ENCODE measurements around the gene PPP1R14C. TPM values are rescaled to one million over a fixed set of nuclear protein-coding genes. Genes with fewer than 3 reads are reported as not detected.

PPP1R14C gene
- total and polyA plus RNA-seq, 10 of the 15 experiments (the other 5 are each of a cell fraction or from before 2014, with no cell fraction given): 0.07 to 1.6 (median 0.13) TPM; not detected in 4

DNA sequence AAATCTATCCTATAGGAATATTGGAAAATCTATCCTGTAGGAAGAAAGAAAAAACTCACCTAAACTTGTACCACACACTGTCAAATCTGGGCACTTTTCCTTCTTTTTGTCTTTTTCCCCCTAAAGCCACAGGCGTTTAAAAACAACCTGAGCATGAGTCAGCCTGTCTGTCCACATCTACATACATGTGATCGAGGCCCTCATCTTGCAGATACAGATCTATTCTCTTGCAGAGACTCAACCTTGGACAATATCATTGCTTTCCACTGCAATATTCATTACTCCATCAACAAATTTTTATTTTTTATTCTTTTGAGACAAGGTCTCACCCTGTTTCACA, 130.1 kb downstream of the PPP1R14C start:
- CTCF ChIA-PET: interaction anchor here (1.7 kb wide), 1 partner anchor 192 kb away, joined by 5 read pairs; no protein-coding TSS in a partner anchor
- no peak for FAIRE-seq

More for the DNA sequence above, 130.1 kb downstream of the PPP1R14C start:
- BruUV-seq (replicated peaks): no TSS peak
- intact Hi-C loops (cut with micrococcal nuclease; ENCODE audit: unreplicated experiment): no loop called here
- no peak overlapping the region for H3K4me2 ChIP-seq (ENCODE audit: control insufficient read depth, insufficient read depth)
- in situ Hi-C loops (cut with MboI): no loop called here
- ChIA-PET RAD21 (ENCODE audit: unreplicated experiment) (no interaction called here), POLR2A (no interaction called here), SMC1A (ENCODE audit: uncharacterized antibody, unreplicated experiment) (no interaction called here)
- H3K27me3 ChIP-seq (replicated peaks in 1 of 2; ENCODE audit: control insufficient read depth in 2 of 2, insufficient read depth in 2 of 2, low read length in 1 of 2): no peaks in the 10 kb centered on the region
- no peaks in the 10 kb centered on the region for H4K20me1 ChIP-seq (ENCODE audit: control insufficient read depth, insufficient read depth)
- H2AFZ ChIP-seq (ENCODE audit: control insufficient read depth, low read depth, low read length): no peak overlapping the region
- no peaks in the 10 kb centered on the region for H3K36me3 ChIP-seq (ENCODE audit: control insufficient read depth in 2 of 2, insufficient read depth in 2 of 2, low read length in 1 of 2)
- DNase-seq (ENCODE audit: low read depth, low spot score): no peak
- WGBS (ENCODE audit: insufficient coverage, insufficient replicate concordance, low lambda C conversion rate, missing lambda C conversion rate): 7% methylated on average over 2 of the region's 2 CpGs
- no peak for ATAC-seq
- H3K4me1 ChIP-seq (ENCODE audit: control insufficient read depth, insufficient read depth, low read length): no peaks in the 10 kb centered on the region
- TF ChIP-seq RELA (IDR thresholded peaks at IDR 0.05; ENCODE audit: borderline replicate concordance, partially characterized antibody): no peak
- TF ChIP-seq NRF1 (conservative IDR thresholded peaks at IDR 0.05; ENCODE audit: low read depth, low read length): no peak
- no peak for TF ChIP-seq FOXK2 (IDR thresholded peaks at IDR 0.05)
- no peak for TF ChIP-seq SUPT20H (IDR thresholded peaks at IDR 0.05; ENCODE audit: borderline replicate concordance, control insufficient read depth, low read depth, low read length)
- TF ChIP-seq, protein P1, sequence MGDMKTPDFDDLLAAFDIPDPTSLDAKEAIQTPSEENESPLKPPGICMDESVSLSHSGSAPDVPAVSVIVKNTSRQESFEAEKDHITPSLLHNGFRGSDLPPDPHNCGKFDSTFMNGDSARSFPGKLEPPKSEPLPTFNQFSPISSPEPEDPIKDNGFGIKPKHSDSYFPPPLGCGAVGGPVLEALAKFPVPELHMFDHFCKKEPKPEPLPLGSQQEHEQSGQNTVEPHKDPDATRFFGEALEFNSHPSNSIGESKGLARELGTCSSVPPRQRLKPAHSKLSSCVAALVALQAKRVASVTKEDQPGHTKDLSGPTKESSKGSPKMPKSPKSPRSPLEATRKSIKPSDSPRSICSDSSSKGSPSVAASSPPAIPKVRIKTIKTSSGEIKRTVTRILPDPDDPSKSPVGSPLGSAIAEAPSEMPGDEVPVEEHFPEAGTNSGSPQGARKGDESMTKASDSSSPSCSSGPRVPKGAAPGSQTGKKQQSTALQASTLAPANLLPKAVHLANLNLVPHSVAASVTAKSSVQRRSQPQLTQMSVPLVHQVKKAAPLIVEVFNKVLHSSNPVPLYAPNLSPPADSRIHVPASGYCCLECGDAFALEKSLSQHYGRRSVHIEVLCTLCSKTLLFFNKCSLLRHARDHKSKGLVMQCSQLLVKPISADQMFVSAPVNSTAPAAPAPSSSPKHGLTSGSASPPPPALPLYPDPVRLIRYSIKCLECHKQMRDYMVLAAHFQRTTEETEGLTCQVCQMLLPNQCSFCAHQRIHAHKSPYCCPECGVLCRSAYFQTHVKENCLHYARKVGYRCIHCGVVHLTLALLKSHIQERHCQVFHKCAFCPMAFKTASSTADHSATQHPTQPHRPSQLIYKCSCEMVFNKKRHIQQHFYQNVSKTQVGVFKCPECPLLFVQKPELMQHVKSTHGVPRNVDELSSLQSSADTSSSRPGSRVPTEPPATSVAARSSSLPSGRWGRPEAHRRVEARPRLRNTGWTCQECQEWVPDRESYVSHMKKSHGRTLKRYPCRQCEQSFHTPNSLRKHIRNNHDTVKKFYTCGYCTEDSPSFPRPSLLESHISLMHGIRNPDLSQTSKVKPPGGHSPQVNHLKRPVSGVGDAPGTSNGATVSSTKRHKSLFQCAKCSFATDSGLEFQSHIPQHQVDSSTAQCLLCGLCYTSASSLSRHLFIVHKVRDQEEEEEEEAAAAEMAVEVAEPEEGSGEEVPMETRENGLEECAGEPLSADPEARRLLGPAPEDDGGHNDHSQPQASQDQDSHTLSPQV (IDR thresholded peaks at IDR 0.05): no peak
- TF ChIP-seq WRNIP1 (IDR thresholded peaks at IDR 0.05; ENCODE audit: borderline replicate concordance, low read depth, low read length): no peak
- no peak for TF ChIP-seq SIN3A (IDR thresholded peaks at IDR 0.05; ENCODE audit: low read depth, low read length)
- no peak for TF ChIP-seq NR2C1 (IDR thresholded peaks at IDR 0.05)
- H3K4me3 ChIP-seq: no peak overlapping the region
- no peaks in the 10 kb centered on the region for H3K79me2 ChIP-seq (ENCODE audit: control insufficient read depth, insufficient read depth, low read length)
- H3K9me3 ChIP-seq (replicated peaks; ENCODE audit: control insufficient read depth, insufficient read depth, low read length): no peaks in the 10 kb centered on the region
- H3K27ac ChIP-seq (ENCODE audit: control insufficient read depth, insufficient read depth): no peak overlapping the region
- no peak overlapping the region for H3K9ac ChIP-seq (ENCODE audit: control insufficient read depth, insufficient read depth, low read length)

All from GM12878 (cell line).